GM19043 (cell line): ENCODE results near the gene BPIFB4.

Source experiments
- ATAC-seq: cut with Tn5 transposase; IDR thresholded peaks from one replicate; pipeline ENCODE4 v1.9.1; 2021; ENCODE audit warnings: low read depth; ENCODE audit not compliant: unreplicated experiment

Gene BPIFB4

DNA sequence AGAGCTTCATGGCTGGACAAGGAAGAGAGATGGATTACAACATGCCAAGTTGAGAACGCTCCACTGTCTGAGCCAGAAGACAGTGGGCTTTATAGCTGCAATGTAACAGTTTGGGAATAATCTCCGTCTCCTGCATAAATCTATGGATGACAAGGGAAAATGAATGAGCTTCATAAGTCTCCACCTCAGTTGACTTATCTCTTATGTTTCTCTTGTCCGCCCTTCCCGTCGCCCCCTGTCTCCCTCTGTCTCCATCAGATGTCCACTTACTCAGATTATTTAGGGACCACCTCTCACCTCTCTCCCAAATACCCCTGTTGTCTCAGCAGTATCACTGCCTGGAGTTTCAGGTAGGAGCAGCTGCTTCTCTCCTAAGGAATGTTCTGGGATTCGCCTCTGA lies 74.8 kb downstream of the BPIFB4 start:
- ATAC-seq = no peak

DNA sequence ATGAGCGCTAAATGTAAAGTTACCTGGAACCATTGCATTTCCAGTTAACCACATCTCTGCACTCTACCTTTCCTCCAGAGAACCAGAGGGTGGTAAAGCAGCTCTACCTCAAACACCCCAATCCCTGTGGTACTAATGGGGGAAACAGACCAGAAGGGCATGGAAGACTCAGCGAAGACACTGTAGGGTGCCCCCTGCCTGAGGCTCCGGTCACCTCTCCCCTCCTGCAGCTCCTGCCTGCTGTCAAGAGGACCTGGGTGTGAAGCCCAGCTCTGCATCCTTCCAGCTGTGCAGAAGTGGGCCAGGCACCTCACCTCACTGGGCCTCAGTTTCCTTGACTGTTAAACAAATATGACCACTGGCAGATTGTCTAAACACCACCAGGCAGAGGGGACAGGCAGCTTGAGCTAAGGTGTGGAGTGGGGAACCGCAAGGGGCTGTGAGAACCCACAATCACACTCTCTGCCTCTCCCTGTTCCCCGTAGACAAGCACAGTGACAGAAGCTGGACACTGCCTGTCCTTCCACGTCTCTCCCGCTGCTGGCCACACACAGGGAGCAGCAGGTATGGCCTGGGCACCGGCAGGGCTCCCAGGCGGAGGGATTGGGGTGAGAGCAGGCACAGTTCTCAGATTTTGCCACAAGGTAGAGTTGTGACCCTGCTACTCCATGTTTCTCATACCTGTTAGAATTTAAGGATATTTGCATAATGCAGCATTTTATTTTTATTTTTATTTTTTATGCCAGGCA lies 79.4 kb downstream of the BPIFB4 start:
- ATAC-seq = no peak

DNA sequence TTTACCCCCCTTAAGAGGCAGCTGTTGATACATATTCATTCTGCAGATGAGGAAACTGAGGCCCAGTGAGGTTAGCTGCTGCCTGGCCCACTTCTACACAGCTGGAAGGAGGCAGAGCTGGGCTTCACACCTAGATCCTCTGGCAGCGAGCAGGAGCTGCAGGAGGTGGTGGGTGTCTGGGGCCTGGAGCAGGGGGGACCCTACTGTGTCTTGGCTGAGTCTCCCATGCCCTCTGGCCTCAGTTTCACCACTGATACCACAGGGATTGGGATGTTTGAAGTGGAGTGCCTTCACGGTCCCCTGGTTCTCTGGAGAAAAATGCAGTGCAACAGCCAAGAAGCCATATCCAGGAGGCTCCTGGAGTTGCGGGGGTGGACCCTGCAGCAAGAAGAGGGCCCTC lies 80.3 kb downstream of the BPIFB4 start:
- no peak for ATAC-seq

DNA sequence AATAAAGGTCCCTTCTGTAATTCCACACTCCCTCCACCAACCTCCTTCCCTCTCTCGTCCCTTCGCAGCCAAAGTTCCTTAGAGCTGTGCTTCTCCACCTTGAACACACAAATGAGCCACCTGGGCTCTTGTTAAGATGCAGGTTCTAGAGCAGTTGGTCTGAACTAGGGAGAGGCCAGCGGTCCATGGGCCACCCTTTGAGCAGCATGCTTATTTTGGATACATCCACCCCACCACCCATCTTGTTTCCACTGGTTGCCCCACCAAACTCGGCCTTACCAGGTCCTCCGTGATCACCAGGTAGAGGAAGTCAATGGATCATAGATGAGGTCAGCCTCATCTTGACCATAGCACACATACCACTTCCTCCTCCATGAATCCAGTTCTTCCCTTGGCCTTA lies 81.2 kb downstream of the BPIFB4 start:
- no peak for ATAC-seq
